ENCODE results near the gene IL1RAPL2.

DNA sequence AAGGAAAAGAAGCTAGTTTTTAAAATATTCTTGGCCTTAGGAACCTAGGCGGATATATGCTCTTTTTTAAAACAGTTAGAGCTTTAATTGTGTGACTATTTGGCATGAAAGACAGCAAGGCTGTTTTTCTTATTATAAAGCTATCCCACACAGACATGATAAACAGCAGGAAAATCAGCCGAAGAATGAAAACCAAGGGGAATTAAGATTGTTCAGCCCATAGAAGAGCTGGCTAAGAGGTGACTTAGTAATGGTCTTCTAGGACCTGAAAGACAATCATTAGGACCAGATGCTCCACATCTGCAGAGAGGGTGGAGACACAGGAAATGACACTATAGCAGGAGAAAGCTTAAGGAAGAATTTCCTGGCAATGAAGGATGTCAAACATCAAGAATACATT is 1085.0 kb downstream of the IL1RAPL2 start:
- TF ChIP-seq, protein P1, sequence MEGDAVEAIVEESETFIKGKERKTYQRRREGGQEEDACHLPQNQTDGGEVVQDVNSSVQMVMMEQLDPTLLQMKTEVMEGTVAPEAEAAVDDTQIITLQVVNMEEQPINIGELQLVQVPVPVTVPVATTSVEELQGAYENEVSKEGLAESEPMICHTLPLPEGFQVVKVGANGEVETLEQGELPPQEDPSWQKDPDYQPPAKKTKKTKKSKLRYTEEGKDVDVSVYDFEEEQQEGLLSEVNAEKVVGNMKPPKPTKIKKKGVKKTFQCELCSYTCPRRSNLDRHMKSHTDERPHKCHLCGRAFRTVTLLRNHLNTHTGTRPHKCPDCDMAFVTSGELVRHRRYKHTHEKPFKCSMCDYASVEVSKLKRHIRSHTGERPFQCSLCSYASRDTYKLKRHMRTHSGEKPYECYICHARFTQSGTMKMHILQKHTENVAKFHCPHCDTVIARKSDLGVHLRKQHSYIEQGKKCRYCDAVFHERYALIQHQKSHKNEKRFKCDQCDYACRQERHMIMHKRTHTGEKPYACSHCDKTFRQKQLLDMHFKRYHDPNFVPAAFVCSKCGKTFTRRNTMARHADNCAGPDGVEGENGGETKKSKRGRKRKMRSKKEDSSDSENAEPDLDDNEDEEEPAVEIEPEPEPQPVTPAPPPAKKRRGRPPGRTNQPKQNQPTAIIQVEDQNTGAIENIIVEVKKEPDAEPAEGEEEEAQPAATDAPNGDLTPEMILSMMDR (IDR thresholded peaks at IDR 0.05; ENCODE audit: low read depth, low read length): no peak
- no peak for TF ChIP-seq POLR2A (IDR thresholded peaks at IDR 0.05; ENCODE audit: extremely low read depth, insufficient read length)

Measured in NB4 (cell line).